Neural cell (in vitro differentiated cells): ENCODE results near the gene SBSN. TPM values are rescaled to one million over a fixed set of nuclear protein-coding genes. Genes with fewer than 3 reads are reported as not detected.

Source experiments
- H2AFZ ChIP-seq: fragments of 200-600, 300-800 bp; sonication (generic), shearing (Covaris generic); 2 replicates; pipeline ENCODE4 v1.6.0; 2014; ENCODE audit warnings: low read depth, mild to moderate bottlenecking, antibody characterized with exemption, low read length, moderate library complexity
- H3F3A ChIP-seq: fragments of 200-600 bp; shearing (Covaris generic); 2 replicates; pipeline ENCODE4 v1.6.1; 2016; ENCODE audit warnings: mild to moderate bottlenecking, moderate library complexity, mixed read lengths, antibody characterized with exemption, low read length; ENCODE audit not compliant: insufficient read depth, poor library complexity, severe bottlenecking
- H3K27ac ChIP-seq: fragments of 200-600, 300-800 bp; sonication (generic), shearing (Covaris generic); 2 replicates; pipeline ENCODE4 v1.5.1; 2014; ENCODE audit warnings: mild to moderate bottlenecking, low read length, moderate library complexity
- H3K27me3 ChIP-seq: fragments of 300-800, 200-600 bp; sonication (generic), shearing (Covaris generic); 2 replicates; pipeline ENCODE4 v1.6.0; 2014; ENCODE audit warnings: mild to moderate bottlenecking, low read depth, low read length, moderate library complexity; ENCODE audit not compliant: insufficient read depth
- H3K36me3 ChIP-seq: fragments of 300-800, 200-600 bp; sonication (generic), shearing (Covaris generic); 2 replicates; pipeline ENCODE4 v1.5.1; 2014; ENCODE audit warnings: mild to moderate bottlenecking, antibody characterized with exemption, low read length, moderate library complexity; ENCODE audit not compliant: insufficient read depth
- H3K4me2 ChIP-seq: fragments of 300-800, 200-600 bp; sonication (generic), shearing (Covaris generic); 2 replicates; pipeline ENCODE4 v1.6.0; 2014; ENCODE audit warnings: mild to moderate bottlenecking, low read length
- H3K4me3 ChIP-seq: fragments of 300-800, 200-600 bp; sonication (generic), shearing (Covaris generic); 2 replicates; pipeline ENCODE4 v1.5.1; 2014; ENCODE audit warnings: mild to moderate bottlenecking, low read length, moderate library complexity
- H3K79me2 ChIP-seq: fragments of 200-600 bp; shearing (Covaris generic); replicated peaks from 2 replicates; pipeline ENCODE4 v1.6.0; 2014; ENCODE audit warnings: mild to moderate bottlenecking, low read length, moderate library complexity; ENCODE audit not compliant: insufficient read depth
- H3K9ac ChIP-seq: fragments of 300-800, 200-600 bp; sonication (generic), shearing (Covaris generic); 2 replicates; pipeline ENCODE4 v1.6.1; 2016; ENCODE audit warnings: mild to moderate bottlenecking, low read length, mixed read lengths
- H3K9me2 ChIP-seq: fragments of 200-600 bp; shearing (Covaris generic); 2 replicates; pipeline ENCODE4 v1.6.1; 2016; ENCODE audit warnings: mild to moderate bottlenecking, low read length, mixed read lengths; ENCODE audit not compliant: insufficient read depth
- H3K9me3 ChIP-seq: fragments of 200-600, 300-800 bp; sonication (generic), shearing (Covaris generic); 2 replicates; pipeline ENCODE4 v1.6.1; 2016; ENCODE audit warnings: mild to moderate bottlenecking, mixed run types, low read length, moderate library complexity, mixed read lengths
- H4K20me1 ChIP-seq: fragments of 200-600 bp; shearing (Covaris generic); 2 replicates; pipeline ENCODE4 v1.6.1; 2016; ENCODE audit warnings: mild to moderate bottlenecking, mixed run types; ENCODE audit not compliant: insufficient read depth
- CTCF ChIP-seq: fragments of 450-650 bp; IDR thresholded peaks from 2 replicates; pipeline ENCODE4 v1.5.1; 2014; ENCODE audit warnings: antibody characterized with exemption, mild to moderate bottlenecking, moderate library complexity; ENCODE audit not compliant: poor library complexity, severe bottlenecking
- EP300 ChIP-seq: fragments of 450-650 bp; conservative IDR thresholded peaks from 2 replicates; pipeline ENCODE4 v1.6.1; 2014; ENCODE audit warnings: antibody characterized with exemption, mild to moderate bottlenecking, moderate library complexity; ENCODE audit not compliant: poor library complexity, severe bottlenecking
- EZH2 ChIP-seq: fragments of 200-600, 300-800 bp; shearing (Covaris generic), sonication (generic); IDR thresholded peaks from 2 replicates; pipeline ENCODE4 v1.6.1; 2014; ENCODE audit warnings: antibody characterized with exemption, low read length, borderline replicate concordance, mild to moderate bottlenecking; ENCODE audit not compliant: insufficient read depth, poor library complexity, severe bottlenecking
- MXI1 ChIP-seq: fragments of 450-650 bp; conservative IDR thresholded peaks from 2 replicates; pipeline ENCODE4 v1.6.1; 2014; ENCODE audit warnings: antibody characterized with exemption, mild to moderate bottlenecking; ENCODE audit not compliant: poor library complexity, severe bottlenecking
- POLR2AphosphoS5 ChIP-seq: IDR thresholded peaks from 2 replicates; pipeline ENCODE4 v1.6.1; 2012
- RAD21 ChIP-seq: fragments of 450-650 bp; conservative IDR thresholded peaks from 2 replicates; pipeline ENCODE4 v1.6.1; 2014; ENCODE audit warnings: antibody characterized with exemption, mild to moderate bottlenecking, moderate library complexity
- REST ChIP-seq: IDR thresholded peaks from 2 replicates; pipeline ENCODE4 v1.6.1; 2012; ENCODE audit warnings: borderline replicate concordance
- SMC3 ChIP-seq: fragments of 450-650 bp; conservative IDR thresholded peaks from 2 replicates; pipeline ENCODE4 v1.6.1; 2014; ENCODE audit warnings: antibody characterized with exemption, mild to moderate bottlenecking, moderate library complexity; ENCODE audit not compliant: poor library complexity
- TAF1 ChIP-seq: IDR thresholded peaks from 2 replicates; pipeline ENCODE4 v1.6.1; 2012; ENCODE audit warnings: low read depth
- polyA plus RNA-seq: library from polyadenylated mRNA; depleted of rRNA; stranded (reverse); fragments of >200 nt; gene quantifications from 2 replicates; pipeline ENCODE4 v1.2.3, GENCODE V29; 2014

Gene SBSN
- polyA plus RNA-seq, 1 donor from 2014 or later, result not detected

- peaks cover 30% of the 10 kb centered on the region for H3K27me3 ChIP-seq
- H3K9me2 ChIP-seq, result no peaks in the 10 kb centered on the region
These were observed 32.2 kb upstream of the SBSN start for GRCh38 chr19:35560271-35560670.

DNA sequence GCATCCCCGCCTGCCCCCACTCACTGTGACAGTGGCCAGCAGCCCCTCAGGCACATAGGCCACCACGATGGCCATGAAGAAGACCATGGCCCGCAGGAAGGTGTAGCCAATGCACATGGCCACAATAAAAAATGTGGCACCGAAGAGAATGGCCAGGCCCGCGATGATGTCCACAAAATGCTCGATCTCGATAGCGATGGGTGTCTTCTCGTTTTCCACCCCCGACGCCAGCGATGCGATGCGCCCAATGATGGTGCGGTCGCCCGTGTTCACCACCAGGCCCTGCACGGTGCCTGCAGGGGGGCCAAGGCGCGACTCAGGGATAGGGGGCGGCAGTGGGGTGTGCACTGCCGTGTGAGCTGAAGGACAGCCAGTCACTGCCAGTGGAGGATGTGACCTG, 31.7 kb upstream of the SBSN start:
- no peak overlapping the region for H3K9ac ChIP-seq
- no peak overlapping the region for H3K27ac ChIP-seq
- no peak overlapping the region for H3K4me3 ChIP-seq
- H3K27me3 ChIP-seq, result peaks cover 30% of the 10 kb centered on the region
- H2AFZ ChIP-seq, result no peak overlapping the region
- H3K36me3 ChIP-seq, result no peaks in the 10 kb centered on the region
- TF ChIP-seq RAD21 (no peak), EZH2 (no peak), MXI1 (no peak), CTCF (no peak), EP300 (no peak), TAF1 (no peak), REST (no peak), POLR2AphosphoS5 (no peak), SMC3 (no peak)
- H3K4me2 ChIP-seq, result no peak overlapping the region
- H4K20me1 ChIP-seq, result no peaks in the 10 kb centered on the region
- H3K9me3 ChIP-seq, result no peaks in the 10 kb centered on the region
- H3K79me2 ChIP-seq, result no peaks in the 10 kb centered on the region
- no peaks in the 10 kb centered on the region for H3K9me2 ChIP-seq
- no peaks in the 10 kb centered on the region for H3F3A ChIP-seq

More at GRCh38 chr19:35560271-35560670, 32.2 kb upstream of the SBSN start:
- Histone ChIP-seq H2AFZ (no peak overlapping the region), H3K27ac (no peak overlapping the region), H3K79me2 (no peaks in the 10 kb centered on the region), H3K4me2 (no peak overlapping the region), H3K9me3 (no peaks in the 10 kb centered on the region), H3K4me3 (no peak overlapping the region), H3F3A (no peaks in the 10 kb centered on the region), H4K20me1 (no peaks in the 10 kb centered on the region), H3K9ac (no peak overlapping the region), H3K36me3 (no peaks in the 10 kb centered on the region)
- TF ChIP-seq TAF1, result no peak

- no peak overlapping the region for H3K9ac ChIP-seq
- H3K27me3 ChIP-seq, result peaks cover 30% of the 10 kb centered on the region
- H3K9me2 ChIP-seq, result no peaks in the 10 kb centered on the region
- no peaks in the 10 kb centered on the region for H3K79me2 ChIP-seq
- no peaks in the 10 kb centered on the region for H3F3A ChIP-seq
- H2AFZ ChIP-seq, result no peak overlapping the region
- H3K4me2 ChIP-seq, result no peak overlapping the region
- no peak overlapping the region for H3K27ac ChIP-seq
- no peaks in the 10 kb centered on the region for H3K36me3 ChIP-seq
- H3K9me3 ChIP-seq, result no peaks in the 10 kb centered on the region
- H4K20me1 ChIP-seq, result no peaks in the 10 kb centered on the region
- no peak overlapping the region for H3K4me3 ChIP-seq
- TF ChIP-seq POLR2AphosphoS5 (no peak), MXI1 (no peak), EZH2 (no peak), REST (no peak), EP300 (no peak), TAF1 (no peak), RAD21 (no peak), CTCF (no peak), SMC3 (no peak)
These were observed 31.2 kb upstream of the SBSN start for GRCh38 chr19:35559281-35559659.
